H1 (cell line): ENCODE measurements around the gene TSKS. TPM values are rescaled to one million over a fixed set of nuclear protein-coding genes. Genes with fewer than 3 reads are reported as not detected.

ENCODE experiments used
- CTCF ChIA-PET: fragments of 300-600 bp; sonication (Branson Sonifier 250); formaldehyde crosslinking; loops from one replicate; lab custom pipeline; 2021; ENCODE audit not compliant: partially characterized antibody; lab: Charles Lee
- POLR2A ChIA-PET: fragments of 300-600 bp; sonication (Branson Sonifier 250); formaldehyde crosslinking; loops from one replicate; lab custom pipeline; 2021; ENCODE audit warnings: inconsistent platforms; ENCODE audit not compliant: partially characterized antibody; lab: Charles Lee
- DNase-seq, 2 experiments: peaks; one replicate each; pipeline versions ENCODE4 v3.0.0 to v3.0.0-alpha.2; 2010 to 2022; ENCODE audit warnings: low spot score in 2 of 2, low read depth in 1 of 2, mixed read lengths in 1 of 2
- FAIRE-seq: peaks from 2 replicates; lab custom pipeline; 2011; peaks lifted over from hg19 to GRCh38; lab: Jason Lieb, UNC
- H2AFZ ChIP-seq: 2 replicates; pipeline ENCODE4 v1.8.1; 2012; ENCODE audit warnings: low read length, inconsistent platforms
- H2AK5ac ChIP-seq: 2 replicates; pipeline ENCODE4 v1.6.1; 2013; ENCODE audit warnings: low read depth, low read length
- H2BK120ac ChIP-seq: replicated peaks from 2 replicates; pipeline ENCODE3; 2013; ENCODE audit warnings: low read depth, low read length, inconsistent platforms
- H2BK12ac ChIP-seq: 2 replicates; pipeline ENCODE4 v1.6.1; 2013; ENCODE audit warnings: low read depth, low read length
- H2BK15ac ChIP-seq: 2 replicates; pipeline ENCODE4 v1.6.1; 2013; ENCODE audit warnings: low read length
- H2BK20ac ChIP-seq: 2 replicates; pipeline ENCODE4 v1.6.1; 2013; ENCODE audit warnings: low read length
- H2BK5ac ChIP-seq: 2 replicates; pipeline ENCODE4 v1.6.1; 2013; ENCODE audit warnings: low read depth, low read length
- H3K14ac ChIP-seq: 2 replicates; pipeline ENCODE4 v1.6.1; 2013; ENCODE audit warnings: inconsistent platforms; ENCODE audit not compliant: insufficient read length
- H3K18ac ChIP-seq: 2 replicates; pipeline ENCODE4 v1.6.1; 2013; ENCODE audit warnings: low read length; ENCODE audit errors: extremely low read depth
- H3K23ac ChIP-seq: 2 replicates; pipeline ENCODE4 v1.6.1; 2013; ENCODE audit warnings: inconsistent platforms; ENCODE audit not compliant: insufficient read length
- H3K23me2 ChIP-seq: 2 replicates; pipeline ENCODE4 v1.6.1; 2013; ENCODE audit warnings: low read depth, low read length
- H3K27ac ChIP-seq: 2 replicates; pipeline ENCODE4 v1.6.1; 2011; ENCODE audit warnings: low read depth, low read length, inconsistent platforms
- H3K27me3 ChIP-seq, 4 experiments: replicated peaks in 1 of 4; 1 replicate in 1 of 4; 2 replicates in 3 of 4; pipeline versions ENCODE4 v1.6.1 to v1.8.1; 2011 to 2013; ENCODE audit warnings: low read length in 3 of 4, mild to moderate bottlenecking in 3 of 4, inconsistent platforms in 2 of 4, mixed read lengths in 2 of 4, moderate library complexity in 1 of 4; ENCODE audit not compliant: control insufficient read depth in 3 of 4, insufficient read depth in 3 of 4; ENCODE audit errors: extremely low read depth in 1 of 4
- H3K36me3 ChIP-seq, 4 experiments: 2 replicates each; pipeline versions ENCODE4 v1.6.1 to v1.8.1; 2011 to 2013; ENCODE audit warnings: mild to moderate bottlenecking in 4 of 4, low read length in 3 of 4, moderate library complexity in 2 of 4, control low read depth in 1 of 4, inconsistent platforms in 1 of 4; ENCODE audit not compliant: insufficient read depth in 4 of 4, control insufficient read depth in 2 of 4
- H3K4ac ChIP-seq: replicated peaks from 2 replicates; pipeline ENCODE3; 2013; ENCODE audit warnings: low read length, low read depth, mixed read lengths, inconsistent platforms; ENCODE audit not compliant: insufficient read length
- H3K4me1 ChIP-seq, 4 experiments: replicated peaks in 1 of 4; 1 replicate in 1 of 4; 2 replicates in 3 of 4; pipeline versions ENCODE4 v1.6.1 to v1.8.1; 2011 to 2013; ENCODE audit warnings: low read length in 3 of 4, inconsistent platforms in 2 of 4, mixed read lengths in 1 of 4; ENCODE audit not compliant: insufficient read depth in 4 of 4, control insufficient read depth in 3 of 4
- H3K4me2 ChIP-seq, 2 experiments: 2 replicates each; pipeline versions ENCODE4 v1.6.1 to v1.8.1; 2011 to 2013; ENCODE audit warnings: low read depth in 2 of 2, low read length in 2 of 2, control low read depth in 1 of 2, inconsistent platforms in 1 of 2, mild to moderate bottlenecking in 1 of 2; ENCODE audit not compliant: insufficient read depth in 1 of 2
- H3K4me3 ChIP-seq, 4 experiments: fragments of 200-600, 300-600 bp in 1 of 4; sonication (generic), shearing (Covaris generic), sonication (Bioruptor Twin) in 1 of 4; 2 replicates each; pipeline versions ENCODE4 v1.5.1 to v1.8.1; 2011 to 2016; ENCODE audit warnings: low read length in 4 of 4, low read depth in 3 of 4, control low read depth in 2 of 4, inconsistent platforms in 2 of 4, mild to moderate bottlenecking in 2 of 4, mixed read lengths in 1 of 4, moderate library complexity in 1 of 4; ENCODE audit not compliant: insufficient read depth in 2 of 4; ENCODE audit errors: extremely low read depth in 1 of 4
- H3K56ac ChIP-seq: replicated peaks from 2 replicates; pipeline ENCODE3; 2013; ENCODE audit warnings: low read depth, mild to moderate bottlenecking, mixed read lengths, low read length, inconsistent platforms; ENCODE audit not compliant: insufficient read length
- H3K79me1 ChIP-seq: 2 replicates; pipeline ENCODE4 v1.6.1; 2013; ENCODE audit warnings: low read depth, low read length, control low read depth
- H3K79me2 ChIP-seq, 2 experiments: 2 replicates each; pipeline versions ENCODE4 v1.6.1 to v1.8.1; 2012 to 2013; ENCODE audit warnings: low read length in 2 of 2, mild to moderate bottlenecking in 2 of 2, inconsistent platforms in 1 of 2; ENCODE audit not compliant: insufficient read depth in 2 of 2, control insufficient read depth in 1 of 2
- H3K9ac ChIP-seq, 4 experiments: replicated peaks in 1 of 4; 1 replicate in 1 of 4; 2 replicates in 3 of 4; pipeline versions ENCODE4 v1.6.1 to v1.8.1; 2011 to 2013; ENCODE audit warnings: low read depth in 3 of 4, low read length in 3 of 4, control low read depth in 2 of 4, mild to moderate bottlenecking in 2 of 4, moderate library complexity in 2 of 4, inconsistent platforms in 1 of 4; ENCODE audit errors: extremely low read depth in 1 of 4
- H3K9me3 ChIP-seq, 2 experiments: 2 replicates each; pipeline versions ENCODE4 v1.6.1 to v1.8.1; 2012 to 2013; ENCODE audit warnings: mild to moderate bottlenecking in 2 of 2, moderate library complexity in 2 of 2, control low read depth in 1 of 2, inconsistent platforms in 1 of 2, low read depth in 1 of 2, low read length in 1 of 2, mixed read lengths in 1 of 2; ENCODE audit not compliant: insufficient read depth in 2 of 2
- H4K20me1 ChIP-seq, 2 experiments: replicated peaks in 1 of 2; 2 replicates each; pipeline versions ENCODE3 to v1.8.1; 2011 to 2013; ENCODE audit warnings: inconsistent platforms in 2 of 2, low read length in 2 of 2, mild to moderate bottlenecking in 1 of 2; ENCODE audit not compliant: insufficient read depth in 2 of 2, control insufficient read depth in 1 of 2
- H4K5ac ChIP-seq: 2 replicates; pipeline ENCODE4 v1.6.1; 2013; ENCODE audit warnings: low read length, low read depth, mixed read lengths, inconsistent platforms; ENCODE audit not compliant: insufficient read length
- H4K8ac ChIP-seq: 2 replicates; pipeline ENCODE4 v1.8.0; 2013; ENCODE audit warnings: mild to moderate bottlenecking, moderate library complexity, low read length, inconsistent platforms; ENCODE audit not compliant: insufficient read depth; ENCODE audit errors: extremely low read depth
- H4K91ac ChIP-seq: replicated peaks from 2 replicates; pipeline ENCODE3; 2013; ENCODE audit warnings: low read length, mixed read lengths, inconsistent platforms; ENCODE audit not compliant: insufficient read length
- CBX8 ChIP-seq: fragments of 300-800, 300-1000 bp; sonication (generic); IDR thresholded peaks from 2 replicates; pipeline ENCODE4 v1.7.1; 2016; ENCODE audit warnings: low read depth, low read length, borderline replicate concordance
- CHD2 ChIP-seq: IDR thresholded peaks from 2 replicates; pipeline ENCODE4 v1.6.1; 2012; ENCODE audit warnings: low read length, improper control_type of control experiment
- E2F6 ChIP-seq: IDR thresholded peaks from 2 replicates; pipeline ENCODE4 v1.6.1; 2012; ENCODE audit warnings: inconsistent platforms
- EZH2 ChIP-seq: fragments of 200-600 bp; sonication (generic); IDR thresholded peaks from 2 replicates; pipeline ENCODE4 v1.7.1; 2012; ENCODE audit warnings: low read depth, mild to moderate bottlenecking, moderate library complexity, low read length, inconsistent platforms; ENCODE audit not compliant: severe bottlenecking
- KDM5A ChIP-seq: fragments of 200-600 bp; IDR thresholded peaks from 2 replicates; pipeline ENCODE4 v1.7.1; 2012; ENCODE audit warnings: mild to moderate bottlenecking, low read length, inconsistent platforms, mixed read lengths
- POLR2AphosphoS5 ChIP-seq: IDR thresholded peaks from 2 replicates; pipeline ENCODE4 v1.6.1; 2011; ENCODE audit warnings: low read depth, low read length
- RBBP5 ChIP-seq: IDR thresholded peaks from 2 replicates; pipeline ENCODE4 v1.7.1; 2012; ENCODE audit warnings: low read depth, mild to moderate bottlenecking, inconsistent platforms, low read length, moderate library complexity, borderline replicate concordance
- SIN3A ChIP-seq, 2 experiments: IDR thresholded peaks in 1 of 2; conservative IDR thresholded peaks in 1 of 2; 2 replicates each; pipeline ENCODE4 v1.6.1; 2011 to 2012; ENCODE audit warnings: low read length in 2 of 2, improper control_type of control experiment in 1 of 2, low read depth in 1 of 2, mild to moderate bottlenecking in 1 of 2
- SIX5 ChIP-seq: IDR thresholded peaks from 2 replicates; pipeline ENCODE4 v1.6.1; 2011; ENCODE audit warnings: mild to moderate bottlenecking, low read depth, low read length
- SP1 ChIP-seq: IDR thresholded peaks from 2 replicates; pipeline ENCODE4 v1.6.1; 2011; ENCODE audit warnings: low read depth, low read length
- SP2 ChIP-seq: IDR thresholded peaks from 2 replicates; pipeline ENCODE4 v1.6.1; 2012; ENCODE audit warnings: mild to moderate bottlenecking, low read length, inconsistent platforms
- TAF1 ChIP-seq: IDR thresholded peaks from 2 replicates; pipeline ENCODE4 v1.6.1; 2011; ENCODE audit warnings: mild to moderate bottlenecking, low read depth, low read length
- TAF7 ChIP-seq: optimal IDR thresholded peaks from 2 replicates; pipeline ENCODE3; 2011; ENCODE audit warnings: low read depth, mild to moderate bottlenecking, inconsistent platforms, low read length, moderate library complexity, borderline replicate concordance
- TEAD4 ChIP-seq: IDR thresholded peaks from 2 replicates; pipeline ENCODE4 v1.6.1; 2012; ENCODE audit warnings: low read depth, low read length, inconsistent platforms, mixed read lengths
- WGBS, 2 experiments: shearing (Covaris generic) in 1 of 2; methylation state at CpG; one replicate each; pipeline versions ENCODE4 v1.1.6 to v1.1.7; 2013 to 2015; ENCODE audit warnings: low lambda C conversion rate in 2 of 2, mixed read lengths in 2 of 2, inconsistent platforms in 1 of 2, low coverage in 1 of 2, missing lambda C conversion rate in 1 of 2; ENCODE audit not compliant: insufficient replicate concordance in 2 of 2, insufficient coverage in 1 of 2, insufficient read length in 1 of 2; ENCODE audit errors: extremely low coverage in 1 of 2, missing lambda C conversion rate in 1 of 2; 5-methylcytosine and 5-hydroxymethylcytosine counted together
- polyA plus RNA-seq, 7 experiments: library from polyadenylated mRNA; depleted of rRNA in 3 of 7; stranded (reverse) in 5 of 7; unstranded in 2 of 7; fragments of >200 nt in 5 of 7; fragments of 200-250 nt in 2 of 7; gene quantifications; 1 replicate in 5 of 7; 2 replicates in 1 of 7; 4 replicates in 1 of 7; pipeline versions ENCODE4 v1.2.1 to v1.2.3, GENCODE V29; 2011 to 2013; ENCODE audit warnings: missing spikeins in 2 of 7, mixed read lengths in 2 of 7
- total RNA-seq: library from RNA; stranded (reverse); fragmentation: NEBNext Ultra II Directional; extraction: Animal tissue kit (Norgen Biotek cat#: 25700); gene quantifications from 2 replicates; pipeline ENCODE4 v1.2.1, GENCODE V29; 2021

Gene TSKS
- total and polyA plus RNA-seq, 2 of the 8 experiments (the other 6 are each of a cell fraction or from before 2014, with no cell fraction given), result 0.21 TPM; not detected in 1

- Histone ChIP-seq H2BK20ac (no peak overlapping the region), H3K4me2 (no peak overlapping the region), H2BK120ac (no peak overlapping the region), H3K27me3 (no peaks in the 10 kb centered on the region), H4K91ac (no peak overlapping the region), H2BK15ac (no peak overlapping the region), H3K4me3 (no peak overlapping the region), H4K20me1 (peaks cover 0 to 2% of the 10 kb centered on the region in 2 experiments), H2AFZ (no peak overlapping the region), H3K18ac (no peak overlapping the region), H3K23me2 (peaks cover 13% of the 10 kb centered on the region), H4K5ac (no peak overlapping the region), H3K9ac (no peak overlapping the region), H3K4me1 (peaks cover 0 to 7% (median 3%) of the 10 kb centered on the region in 4 experiments; a peak in 5 of 7 replicates), H2BK12ac (no peak overlapping the region), H3K9me3 (no peaks in the 10 kb centered on the region), H3K4ac (no peak overlapping the region), H3K79me1 (peaks cover 9% of the 10 kb centered on the region), H4K8ac (no peak overlapping the region), H3K23ac (no peak overlapping the region), H2AK5ac (no peak overlapping the region), H3K36me3 (no peaks in the 10 kb centered on the region), H3K56ac (no peak overlapping the region), H3K79me2 (peaks cover 0 to 20% of the 10 kb centered on the region in 2 experiments; a peak in 2 of 4 replicates), H3K14ac (no peak overlapping the region), H2BK5ac (no peak overlapping the region), H3K27ac (no peak overlapping the region)
- WGBS, 2 experiments, result 95% methylated on average over 8 of the region's 8 CpGs; no CpG with 5 or more reads in 1 of the 2 experiments
- ChIA-PET CTCF (interaction anchor here (0.9 to 1.7 kb wide), 2 partner anchors 9 to 18 kb away, joined by 3 to 8 read pairs; no protein-coding TSS in a partner anchor), POLR2A (interaction anchor here (1.0 to 1.9 kb wide), 2 partner anchors 41 to 174 kb away, joined by 3 to 5 read pairs; no protein-coding TSS in a partner anchor)
- FAIRE-seq (no peak), DNase-seq (no peak)
- TF ChIP-seq RBBP5, result no peak
- TF ChIP-seq E2F6, result no peak
- TF ChIP-seq CBX8, result no peak
- no peak for TF ChIP-seq SIX5
- no peak for TF ChIP-seq TAF7
- TF ChIP-seq TEAD4, result no peak
- no peak for TF ChIP-seq CHD2
- TF ChIP-seq SIN3A (conservative IDR thresholded peaks at IDR 0.05 in 1 of 2, IDR thresholded peaks at IDR 0.05 in 1 of 2; ENCODE audit: low read depth in 1 of 2, low read length in 2 of 2), result no peak
- no peak for TF ChIP-seq SP1
- no peak for TF ChIP-seq SP2
- TF ChIP-seq EZH2, result no peak
- TF ChIP-seq KDM5A, result no peak
- no peak for TF ChIP-seq TAF1
- TF ChIP-seq POLR2AphosphoS5, result no peak
Observed at GRCh38 chr19:49764341-49764740, 1.2 kb upstream of the TSKS start.
